IPS-18c (cell line): ENCODE measurements around the gene CYP27C1.
A peak's percentile ranks its signal among the peaks of the same experiment; 100 is the strongest.
"Not testable (repeated sequence)": the region's sequence is repeated elsewhere in the genome, so short reads cannot be mapped to it uniquely, and the experiment has no call there.

Experiments
- H3K4me3 ChIP-seq: 2 replicates; pipeline ENCODE4 v1.7.0; 2013; ENCODE audit warnings: low read depth, mild to moderate bottlenecking, low read length, moderate library complexity; ENCODE audit not compliant: insufficient read depth
- H3K9me3 ChIP-seq: one replicate; pipeline ENCODE4 v1.6.1; 2013; ENCODE audit warnings: mild to moderate bottlenecking, low read length, moderate library complexity; ENCODE audit not compliant: control insufficient read depth, insufficient read depth

Gene CYP27C1

DNA sequence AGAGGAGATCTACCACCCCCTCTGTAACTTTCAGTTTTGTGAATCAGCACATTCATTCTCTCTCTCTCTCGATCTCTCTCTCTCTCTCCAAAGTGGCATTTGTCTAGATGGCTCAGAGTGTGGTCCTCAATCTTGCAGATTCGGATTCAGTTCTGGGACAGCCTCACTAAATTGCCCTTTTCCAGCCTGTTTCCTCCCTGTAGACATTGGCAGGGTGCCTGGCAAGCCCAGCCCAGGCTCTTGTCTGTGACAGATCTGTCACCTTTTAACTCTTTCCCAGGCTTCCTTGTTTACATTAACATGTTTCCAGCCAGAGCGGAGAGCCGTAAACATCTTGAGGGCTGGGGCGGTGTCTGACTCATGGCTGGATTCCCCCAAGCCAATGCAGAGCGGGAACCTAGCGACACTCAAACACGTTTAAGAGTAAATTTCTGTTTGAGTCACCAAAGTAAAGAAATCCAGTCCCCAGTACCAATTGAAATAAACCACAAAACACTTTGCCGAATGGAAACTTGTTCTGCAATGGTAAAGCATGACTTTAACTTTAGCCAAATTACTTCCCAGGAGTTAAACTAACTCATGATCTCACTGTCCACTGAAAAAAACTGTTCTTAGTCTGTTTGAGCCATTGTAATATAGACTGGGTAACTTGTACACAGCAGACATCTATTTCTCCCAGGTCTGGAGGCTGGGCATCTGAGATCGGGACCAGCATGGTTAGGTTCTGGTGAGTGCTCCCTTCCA, 6.6 kb upstream of the CYP27C1 start:
- Histone ChIP-seq H3K4me3 (no peak overlapping the region), H3K9me3 (no peaks in the 10 kb centered on the region)

- Histone ChIP-seq H3K4me3 (no peak overlapping the region), H3K9me3 (no peaks in the 10 kb centered on the region)
Observed at GRCh38 chr2:127226132-127226519, 6.0 kb upstream of the CYP27C1 start.

GRCh38 chr2:127225186-127225960, 5.3 kb upstream of the CYP27C1 start:
- Histone ChIP-seq H3K9me3 (no peaks in the 10 kb centered on the region), H3K4me3 (no peak overlapping the region; the same call in 1 of the 2 replicates)

- H3K4me3 ChIP-seq, H3K9me3 ChIP-seq: not testable (repeated sequence)
Observed at GRCh38 chr2:127224135-127224534, 4.0 kb upstream of the CYP27C1 start.

DNA sequence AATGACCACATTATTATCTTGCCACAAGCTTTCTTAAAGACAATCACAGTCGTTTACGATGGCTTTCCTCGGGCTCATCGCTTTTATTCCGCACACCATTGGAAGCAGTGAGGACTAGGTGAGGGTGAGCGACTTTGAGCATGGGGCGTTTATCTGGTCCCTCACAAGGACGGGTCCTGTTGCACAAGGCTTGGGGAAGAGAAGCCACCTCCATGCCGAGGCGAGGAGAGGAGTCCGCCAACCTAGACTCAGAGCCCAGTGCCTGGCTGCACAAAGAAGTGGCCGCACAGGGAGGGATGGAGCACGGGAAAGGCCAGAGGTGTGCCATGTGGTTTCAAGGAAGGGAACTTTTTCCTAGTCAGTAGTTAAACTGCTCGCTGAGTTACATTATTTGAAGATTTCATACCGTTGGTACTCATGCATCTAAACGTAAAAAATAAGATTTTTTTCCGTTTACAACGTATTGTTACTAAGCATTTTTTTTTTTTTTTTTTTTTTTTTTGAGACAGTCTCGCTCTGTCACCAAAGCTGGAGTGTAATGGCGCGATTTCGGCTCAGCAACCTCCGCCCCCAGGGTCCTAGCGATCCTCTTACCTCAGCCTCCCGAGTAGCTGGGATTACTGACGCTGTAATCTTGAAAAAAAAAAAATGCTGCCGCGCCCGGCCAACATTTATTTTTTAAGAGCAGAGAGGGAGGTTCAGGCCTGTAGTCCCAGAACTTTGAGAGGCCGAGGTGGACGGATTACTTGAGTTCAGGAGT, 849 bp upstream of the CYP27C1 start:
- peak overlapping the region; percentile 84 for H3K4me3 ChIP-seq
- peaks cover 4% of the 10 kb centered on the region for H3K9me3 ChIP-seq

- peak overlapping the region; percentile 84 for H3K4me3 ChIP-seq
- H3K9me3 ChIP-seq, result peaks cover 4% of the 10 kb centered on the region
Observed at GRCh38 chr2:127219171-127220070, 678 bp downstream of the CYP27C1 start.

- H3K9me3 ChIP-seq, result peaks cover 4% of the 10 kb centered on the region
Observed at GRCh38 chr2:127218812-127219170, 1.3 kb downstream of the CYP27C1 start.

GRCh38 chr2:127217470-127218325, 2.4 kb downstream of the CYP27C1 start:
- Histone ChIP-seq H3K9me3 (peaks cover 4% of the 10 kb centered on the region), H3K4me3 (peak overlapping the region; percentile 24; the same call in 1 of the 2 replicates)

More at GRCh38 chr2:127218812-127219170, 1.3 kb downstream of the CYP27C1 start:
- H3K4me3 ChIP-seq, result peak overlapping the region; percentile 84

GRCh38 chr2:127216593-127216992, 3.5 kb downstream of the CYP27C1 start:
- Histone ChIP-seq H3K4me3 (no peak overlapping the region), H3K9me3 (peaks cover 4% of the 10 kb centered on the region)

DNA sequence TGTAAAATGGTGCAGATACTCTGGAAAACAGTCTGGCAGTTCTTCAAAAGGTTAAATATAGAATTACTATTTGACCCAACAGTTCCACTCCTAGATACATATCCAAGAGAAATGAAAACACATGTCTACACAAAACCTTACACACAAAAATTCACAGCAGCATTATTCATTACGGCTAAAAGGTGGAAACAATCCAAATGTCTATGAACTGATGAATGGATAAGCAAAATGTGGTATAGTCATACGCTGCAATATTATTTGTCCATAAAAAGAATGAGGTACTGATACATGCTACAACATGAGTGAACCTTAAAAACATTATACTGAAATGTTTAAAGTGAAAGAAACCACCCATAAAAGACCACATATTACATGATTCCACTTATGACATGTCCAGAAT, 4.0 kb downstream of the CYP27C1 start:
- Histone ChIP-seq H3K4me3 (no peak overlapping the region), H3K9me3 (peaks cover 4% of the 10 kb centered on the region)

DNA sequence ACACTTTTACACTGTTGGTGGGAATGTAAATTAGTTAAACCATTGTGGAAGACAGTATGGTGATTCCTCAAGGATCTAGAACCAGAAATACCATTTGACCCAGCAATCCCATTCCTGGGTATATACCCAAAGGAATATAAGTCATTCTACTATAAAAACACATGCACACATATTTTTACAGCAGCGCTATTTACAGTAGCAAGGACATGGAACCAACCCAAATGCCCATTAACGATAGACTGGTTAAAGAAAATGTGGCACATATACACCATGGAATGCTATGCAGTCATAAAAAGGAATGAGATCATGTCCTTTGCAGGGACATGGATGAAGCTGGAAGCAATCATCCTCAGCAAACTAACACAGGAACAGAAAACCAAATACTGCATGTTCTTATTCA, 5.9 kb downstream of the CYP27C1 start:
- H3K4me3 ChIP-seq, H3K9me3 ChIP-seq: not testable (repeated sequence)

DNA sequence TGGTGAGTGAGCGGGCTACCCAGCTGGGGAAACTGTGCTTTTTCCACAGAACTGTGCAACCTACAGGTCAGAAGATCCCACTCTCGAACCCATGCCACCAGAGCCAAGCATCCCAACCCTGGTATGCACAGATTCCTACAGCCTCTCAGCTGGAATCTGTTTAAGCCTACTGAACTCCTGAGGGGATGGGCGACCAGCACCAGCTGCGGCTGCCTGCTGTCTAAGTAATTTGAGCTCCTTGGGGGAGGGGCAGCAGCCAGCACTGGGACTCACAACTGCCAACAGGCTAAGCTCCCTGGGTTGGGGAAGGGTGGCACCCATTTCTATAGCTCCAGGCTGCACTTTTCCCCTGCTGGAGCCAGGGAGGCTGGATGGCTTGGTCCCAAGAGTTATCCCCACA, 11.8 kb downstream of the CYP27C1 start:
- H3K4me3 ChIP-seq, result peak overlapping the region; percentile 15; the same call in 1 of the 2 replicates
- H3K9me3 ChIP-seq, result no peaks in the 10 kb centered on the region

DNA sequence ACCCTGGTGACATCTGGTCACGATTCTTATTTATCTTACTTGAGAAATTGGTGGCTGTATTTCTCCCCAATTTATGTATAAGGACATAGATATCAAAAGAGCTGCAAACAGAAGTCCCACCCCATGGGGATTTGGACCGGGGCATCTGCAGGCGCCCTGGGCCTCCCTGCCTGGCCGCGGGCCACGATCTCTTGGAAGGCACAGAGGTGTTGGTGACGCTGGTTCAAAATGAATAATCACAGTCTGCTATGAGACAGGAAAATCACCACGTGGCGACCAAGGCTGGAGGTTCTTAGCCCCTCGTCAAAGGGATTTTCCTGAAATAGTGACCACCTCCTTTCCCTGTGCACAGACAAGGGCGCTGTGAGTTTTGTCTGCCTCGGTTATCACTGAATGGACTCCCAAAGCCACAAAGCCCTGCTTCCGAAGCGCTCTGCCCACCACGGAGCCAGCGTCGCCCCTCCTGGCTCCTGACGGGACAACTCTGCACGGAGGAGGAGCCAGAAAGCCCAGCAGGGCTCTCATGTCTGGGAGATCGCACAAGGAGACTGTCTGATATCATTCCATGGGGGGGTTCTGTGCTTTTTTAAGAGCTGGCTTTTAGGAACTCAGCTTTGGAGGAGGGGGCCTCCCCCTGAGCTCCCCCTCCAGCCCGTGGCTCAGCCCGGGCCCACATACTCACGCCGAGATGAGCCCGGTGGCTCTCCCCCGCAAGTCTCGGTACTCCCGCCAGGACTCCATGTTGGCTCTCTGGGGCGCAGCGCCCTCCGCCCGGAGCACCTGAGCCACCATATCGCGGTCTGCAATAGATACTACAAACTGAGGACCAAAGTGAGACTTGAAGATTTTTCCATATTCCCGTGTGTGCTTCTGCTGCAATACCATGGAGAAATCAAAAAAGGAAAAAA, 14.6 kb downstream of the CYP27C1 start:
- Histone ChIP-seq H3K9me3 (no peaks in the 10 kb centered on the region), H3K4me3 (no peak overlapping the region)

- H3K4me3 ChIP-seq, result no peak overlapping the region
- no peaks in the 10 kb centered on the region for H3K9me3 ChIP-seq
Observed at GRCh38 chr2:127201452-127201851, 18.6 kb downstream of the CYP27C1 start.

GRCh38 chr2:127200962-127201361, 19.1 kb downstream of the CYP27C1 start:
- no peaks in the 10 kb centered on the region for H3K9me3 ChIP-seq
- H3K4me3 ChIP-seq, result no peak overlapping the region
